NB4 (cell line): ENCODE data around the gene DGLUCY.

ENCODE experiments used
- MYC ChIP-seq: IDR thresholded peaks from 2 replicates; pipeline ENCODE4 v1.6.1; 2011; ENCODE audit warnings: low read depth, low read length
- POLR2A ChIP-seq: IDR thresholded peaks from 2 replicates; pipeline ENCODE4 v1.6.1; 2011; ENCODE audit warnings: mild to moderate bottlenecking; ENCODE audit not compliant: insufficient read length; ENCODE audit errors: extremely low read depth
- TF ChIP-seq, protein P1 (sequence below): IDR thresholded peaks from one replicate; pipeline ENCODE4 v1.5.1; 2012; ENCODE audit warnings: low read depth, low read length

GRCh38 chr14:91234791-91235114 lies 120.9 kb downstream of the DGLUCY start:
- TF ChIP-seq POLR2A: no peak
- TF ChIP-seq, protein P1, sequence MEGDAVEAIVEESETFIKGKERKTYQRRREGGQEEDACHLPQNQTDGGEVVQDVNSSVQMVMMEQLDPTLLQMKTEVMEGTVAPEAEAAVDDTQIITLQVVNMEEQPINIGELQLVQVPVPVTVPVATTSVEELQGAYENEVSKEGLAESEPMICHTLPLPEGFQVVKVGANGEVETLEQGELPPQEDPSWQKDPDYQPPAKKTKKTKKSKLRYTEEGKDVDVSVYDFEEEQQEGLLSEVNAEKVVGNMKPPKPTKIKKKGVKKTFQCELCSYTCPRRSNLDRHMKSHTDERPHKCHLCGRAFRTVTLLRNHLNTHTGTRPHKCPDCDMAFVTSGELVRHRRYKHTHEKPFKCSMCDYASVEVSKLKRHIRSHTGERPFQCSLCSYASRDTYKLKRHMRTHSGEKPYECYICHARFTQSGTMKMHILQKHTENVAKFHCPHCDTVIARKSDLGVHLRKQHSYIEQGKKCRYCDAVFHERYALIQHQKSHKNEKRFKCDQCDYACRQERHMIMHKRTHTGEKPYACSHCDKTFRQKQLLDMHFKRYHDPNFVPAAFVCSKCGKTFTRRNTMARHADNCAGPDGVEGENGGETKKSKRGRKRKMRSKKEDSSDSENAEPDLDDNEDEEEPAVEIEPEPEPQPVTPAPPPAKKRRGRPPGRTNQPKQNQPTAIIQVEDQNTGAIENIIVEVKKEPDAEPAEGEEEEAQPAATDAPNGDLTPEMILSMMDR: no peak
- no peak for TF ChIP-seq MYC
